HG03575 (cell line): ENCODE results near the gene MAST4.

ENCODE experiments used
- ATAC-seq: cut with Tn5 transposase; IDR thresholded peaks from one replicate; pipeline ENCODE4 v1.9.1; 2021; ENCODE audit not compliant: unreplicated experiment, insufficient number of reproducible peaks, low FRiP score; ENCODE audit errors: extremely low read depth

MAST4 gene

DNA sequence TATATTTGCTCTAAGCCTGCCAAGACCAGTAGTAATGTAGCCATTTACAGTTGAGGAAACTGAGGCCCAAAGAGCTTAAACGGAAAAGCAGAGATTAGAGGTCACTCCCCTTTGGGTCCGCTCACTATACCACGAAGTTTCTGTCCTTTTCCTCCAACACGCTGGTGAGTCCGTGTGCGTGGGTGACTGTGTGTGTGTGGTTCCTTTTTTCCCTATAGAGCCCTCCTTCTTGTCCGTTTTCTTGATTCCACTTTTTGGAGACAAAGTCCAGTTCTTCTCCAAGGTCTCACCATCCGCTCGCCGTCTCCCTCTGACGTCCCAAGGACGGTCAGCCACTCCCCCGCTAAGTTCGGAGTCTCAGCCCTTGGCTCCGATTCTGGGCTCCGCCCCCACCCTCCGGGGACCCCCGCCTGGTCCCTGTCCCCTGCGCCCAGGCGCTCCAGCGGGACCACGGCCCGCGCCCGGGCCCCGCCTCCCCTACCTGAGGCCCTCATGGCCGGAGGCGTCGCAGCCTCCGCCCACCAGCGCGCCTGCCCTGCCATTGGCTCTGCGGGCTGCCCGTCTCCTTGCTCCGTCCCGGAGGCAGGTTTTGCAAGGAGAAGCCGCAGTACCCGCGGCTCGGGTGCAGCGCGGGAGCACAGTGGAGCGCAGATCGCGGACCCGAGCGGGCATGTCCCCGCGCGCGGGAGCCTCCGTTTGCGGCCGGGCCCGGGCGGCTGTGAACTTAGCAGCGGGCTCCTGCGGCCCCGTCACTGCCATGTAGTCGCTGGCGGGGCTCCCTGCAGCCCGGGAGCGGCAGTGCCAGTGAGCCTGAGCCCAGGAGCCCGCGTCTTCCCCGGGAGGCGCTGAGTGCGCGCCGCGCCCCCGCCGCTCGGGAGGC, at the start of gene MAST4:
Gene MAST4, plus strand, starts transcription at position 638 of the 880 bp plus-strand sequence. CDS start 263 bp downstream, outside the sequence.
- no peak for ATAC-seq

DNA sequence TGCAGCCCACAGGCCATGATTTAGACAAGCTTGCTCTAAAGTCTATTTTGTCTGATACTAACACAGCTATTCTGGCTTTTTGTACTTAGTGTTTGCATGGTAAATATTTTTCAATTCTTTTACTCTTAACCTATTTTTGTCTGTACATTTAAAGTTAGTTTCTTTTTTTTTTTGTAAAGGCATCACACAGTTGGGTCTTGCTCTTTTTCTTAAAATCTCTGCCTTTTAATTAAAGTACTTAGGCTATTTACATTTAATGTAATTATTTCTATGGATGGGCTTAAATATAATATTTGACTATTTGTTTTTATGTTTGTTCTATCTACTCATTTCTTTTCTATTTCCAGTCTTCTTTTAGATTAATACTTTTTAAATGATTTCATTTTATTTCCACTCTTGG, 49.7 kb upstream of the MAST4 start:
- no peak for ATAC-seq

GRCh38 chr5:66551338-66551737, 44.9 kb upstream of the MAST4 start:
- no peak for ATAC-seq

- ATAC-seq = no peak
Measured at GRCh38 chr5:66551945-66552344, 44.2 kb upstream of the MAST4 start.

DNA sequence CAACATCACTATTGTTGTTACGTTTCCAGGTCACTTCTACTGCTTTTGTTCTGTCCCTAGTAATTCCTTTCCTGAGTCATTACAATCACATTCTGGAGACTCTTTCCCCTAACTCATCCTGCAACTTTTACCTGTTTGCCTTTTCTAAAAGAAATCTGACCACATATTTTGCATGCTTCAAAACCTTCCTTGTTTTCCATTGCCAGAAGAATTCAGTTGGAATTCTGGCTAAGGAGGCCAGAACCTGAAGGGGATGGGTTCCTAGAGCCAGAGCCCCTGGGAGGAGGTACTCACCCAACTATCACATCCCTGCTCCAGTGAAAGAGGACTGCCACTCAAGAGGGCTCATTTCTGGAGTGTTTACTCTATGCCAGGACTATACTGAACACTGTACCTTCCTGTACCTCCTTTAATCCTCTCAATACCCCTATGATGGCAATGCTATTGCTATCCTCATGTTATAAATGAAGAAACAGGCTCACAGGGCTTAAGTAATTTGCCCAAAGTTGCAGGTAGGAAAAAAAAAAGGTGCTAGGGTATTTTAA, 42.8 kb upstream of the MAST4 start:
- no peak for ATAC-seq

DNA sequence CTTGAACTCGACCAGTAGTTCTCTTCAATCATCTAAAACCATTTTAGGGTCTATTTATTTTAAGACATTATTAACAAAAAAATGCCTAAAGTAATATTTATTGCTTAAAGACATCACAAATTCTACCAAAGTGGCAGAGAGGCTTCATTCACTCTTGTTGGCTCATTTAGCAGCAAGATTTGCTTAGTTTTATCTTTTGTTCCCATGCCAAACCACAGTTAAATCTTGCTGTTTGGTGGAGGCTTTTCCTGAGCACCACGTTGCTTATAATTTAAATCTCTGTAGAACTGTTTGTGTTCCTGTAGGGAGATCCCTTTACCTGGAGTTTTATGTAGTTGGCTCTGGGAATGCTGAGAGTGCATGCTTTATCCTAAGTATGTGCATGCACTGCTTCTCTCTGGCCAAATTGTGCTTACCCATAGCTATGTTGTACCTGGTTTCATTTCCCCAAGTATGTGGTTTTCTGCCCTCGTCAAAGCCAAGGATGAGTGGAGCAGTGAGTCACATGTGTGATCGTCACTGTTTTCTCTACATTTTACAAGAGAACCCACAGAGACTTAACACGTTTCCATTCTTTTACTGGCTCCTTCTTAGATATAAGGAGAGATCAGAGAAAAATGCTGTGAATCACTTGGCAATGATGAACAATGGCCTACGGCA, 42.1 kb upstream of the MAST4 start:
- ATAC-seq = peak; percentile 99

DNA sequence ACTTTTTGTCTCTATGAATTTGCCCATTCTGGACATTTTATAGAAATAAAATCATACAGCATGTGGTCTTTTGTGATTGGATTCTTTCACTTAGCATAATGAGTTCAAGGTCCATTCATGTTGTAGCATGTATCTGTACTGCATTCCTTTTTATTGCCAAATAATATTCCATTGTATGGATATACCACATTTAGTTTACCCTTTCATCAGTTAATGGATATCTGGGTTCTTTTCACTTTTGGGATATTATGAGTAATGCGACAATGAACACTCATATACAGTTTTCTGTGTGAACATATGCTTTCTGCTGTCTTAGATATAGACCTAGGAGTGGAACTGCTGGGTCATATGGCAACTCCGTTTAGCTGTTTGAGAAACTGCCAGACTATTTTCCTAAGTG, 41.3 kb upstream of the MAST4 start:
- ATAC-seq = no peak

DNA sequence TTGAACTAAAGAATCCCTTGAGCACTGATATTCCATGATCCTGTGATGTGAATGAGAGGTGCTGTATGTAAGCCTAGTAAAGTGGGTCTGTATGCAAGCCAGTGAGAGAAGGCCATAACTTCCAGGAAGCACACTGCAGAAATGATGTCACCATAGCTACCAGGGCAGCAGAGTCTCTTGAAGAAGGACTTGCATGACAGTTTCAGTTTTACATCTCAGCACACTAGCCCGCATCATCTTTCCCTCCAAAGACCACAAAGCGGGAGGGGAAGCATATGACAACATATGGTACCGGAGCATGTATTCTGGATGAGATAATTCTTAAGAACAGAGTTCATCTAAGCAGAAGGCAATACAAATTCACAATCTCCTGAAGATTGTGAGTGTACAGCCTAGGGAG, 37.6 kb upstream of the MAST4 start:
- ATAC-seq = no peak

DNA sequence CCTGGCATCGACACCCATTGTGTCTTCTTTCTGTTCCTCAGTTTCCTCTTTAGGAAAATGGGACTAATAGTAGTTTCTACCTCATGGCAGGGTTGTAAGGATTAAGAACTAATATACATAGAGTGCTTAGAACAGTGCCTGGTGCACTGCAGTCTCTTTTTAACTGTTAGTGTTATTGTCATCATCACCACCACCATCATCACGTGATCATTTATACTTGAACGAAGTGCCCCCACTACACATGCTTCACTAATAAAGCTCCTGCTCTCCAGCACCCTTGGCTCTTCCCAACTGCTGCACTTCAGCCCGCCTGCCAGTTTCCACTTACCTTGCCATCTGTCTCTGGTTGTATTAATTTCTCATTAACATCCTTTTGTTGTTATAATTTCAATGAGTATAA, 35.8 kb upstream of the MAST4 start:
- no peak for ATAC-seq

DNA sequence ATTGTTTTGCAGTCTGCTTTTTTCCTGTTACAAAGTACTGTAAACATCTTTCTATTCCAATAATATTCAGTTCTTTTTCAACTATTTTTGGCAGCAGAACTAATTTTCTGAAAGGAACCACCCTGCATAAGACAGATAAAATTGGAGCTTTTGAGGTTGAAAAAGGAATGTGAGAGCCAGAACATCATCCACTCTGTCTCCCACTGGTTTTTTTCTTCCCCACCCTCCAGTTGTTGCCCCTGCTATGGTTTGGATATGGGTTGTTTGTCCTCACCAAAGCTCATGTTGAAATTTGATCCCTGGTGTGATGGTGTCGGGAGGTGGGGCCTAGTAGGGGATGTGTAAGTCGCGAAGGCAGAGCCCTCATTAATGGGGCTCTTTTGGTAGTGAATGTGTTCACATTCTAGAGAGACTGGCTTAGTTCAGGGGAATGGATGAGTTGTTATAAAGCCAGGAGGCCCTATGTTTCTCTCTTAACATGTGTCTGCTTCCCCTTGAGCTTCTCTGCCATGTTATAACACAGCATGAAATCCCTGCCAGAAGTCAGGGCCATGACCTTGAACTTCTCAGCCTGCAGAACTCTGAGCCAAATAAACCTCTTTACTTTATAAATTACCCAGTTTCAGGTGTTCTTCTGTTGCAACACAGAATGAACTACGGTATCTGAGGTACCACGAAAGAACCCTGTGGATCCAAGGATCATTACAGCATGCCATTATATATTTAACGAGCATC, 34.8 kb upstream of the MAST4 start:
- ATAC-seq = no peak

DNA sequence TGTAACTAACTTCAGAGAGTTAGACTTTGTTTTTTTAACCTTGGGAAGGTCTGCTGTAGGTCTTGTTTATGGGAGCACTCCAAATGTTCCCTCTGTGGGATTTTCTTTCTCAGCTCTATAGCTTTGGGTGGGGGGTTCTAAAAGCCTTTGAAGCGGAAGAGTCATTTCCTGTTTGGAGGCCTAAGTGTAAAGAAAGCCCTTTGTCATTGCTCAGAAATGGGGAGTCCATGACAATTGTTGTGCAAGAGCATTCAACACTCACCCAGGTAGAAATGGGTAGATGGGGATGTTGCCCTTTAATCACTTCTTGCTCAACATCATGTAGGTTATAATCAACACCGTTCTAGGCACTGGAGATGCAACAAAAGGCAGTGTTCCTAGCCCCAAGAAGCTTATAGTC, 30.3 kb upstream of the MAST4 start:
- no peak for ATAC-seq

DNA sequence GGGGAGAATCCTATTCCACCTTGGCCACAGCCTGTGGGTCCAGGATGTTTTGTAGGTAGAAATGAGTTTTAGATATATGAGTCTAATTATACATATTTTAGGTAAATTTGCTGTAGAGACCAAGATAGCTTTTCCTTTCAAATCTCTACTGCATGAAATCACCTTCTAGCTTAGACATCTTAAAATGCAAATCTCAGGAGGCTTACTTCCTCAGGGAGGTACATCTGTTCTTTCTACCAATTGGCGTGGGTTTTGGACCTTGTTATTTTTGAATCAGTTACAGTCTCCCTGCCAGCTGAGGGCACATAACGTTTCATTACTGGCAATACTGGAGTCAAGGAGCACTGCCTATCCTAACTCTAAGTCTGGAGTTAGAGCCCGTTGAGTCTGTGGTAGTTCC, 28.7 kb upstream of the MAST4 start:
- no peak for ATAC-seq

DNA sequence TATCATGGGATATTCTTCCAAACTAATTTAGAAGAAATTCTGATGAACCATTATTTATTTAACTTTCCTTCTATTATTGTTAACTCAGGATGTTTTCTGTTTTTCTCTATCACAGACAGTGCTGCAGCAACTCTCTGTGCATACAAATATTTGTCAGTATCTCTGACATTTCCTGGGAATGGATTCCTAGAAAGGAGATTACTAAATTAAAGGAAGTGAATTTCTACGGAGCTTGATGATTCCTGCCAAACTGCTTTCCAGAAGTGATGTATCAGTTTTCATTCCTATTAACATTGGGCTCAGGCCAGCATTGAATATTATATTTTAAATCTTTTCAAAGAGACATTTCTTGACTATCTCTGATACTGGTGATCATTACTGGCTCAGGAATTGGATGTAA, 26.0 kb upstream of the MAST4 start:
- no peak for ATAC-seq

GRCh38 chr5:66573733-66574132, 22.5 kb upstream of the MAST4 start:
- no peak for ATAC-seq

GRCh38 chr5:66582499-66583165, 13.6 kb upstream of the MAST4 start:
- no peak for ATAC-seq

- no peak for ATAC-seq
Measured at GRCh38 chr5:66585291-66585690, 10.9 kb upstream of the MAST4 start.

DNA sequence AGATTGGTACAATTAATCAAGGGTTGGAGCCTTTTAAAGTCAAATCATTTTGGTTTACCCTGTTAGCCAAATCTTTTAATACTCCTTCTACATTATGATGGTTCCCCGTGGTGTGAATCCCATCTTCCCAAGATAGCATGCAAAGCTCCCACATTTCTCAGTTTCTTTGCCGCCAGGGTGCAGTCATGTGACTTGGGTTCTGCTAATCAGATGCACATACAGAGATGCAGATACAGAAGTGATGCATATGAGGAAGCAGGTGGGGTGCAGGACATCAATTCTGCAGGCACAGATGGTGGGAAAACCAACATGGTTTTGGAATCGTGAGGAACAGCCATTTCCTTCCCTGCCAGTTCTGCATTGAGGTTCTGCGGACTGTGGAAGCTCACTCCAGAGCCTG, 8.4 kb upstream of the MAST4 start:
- no peak for ATAC-seq

DNA sequence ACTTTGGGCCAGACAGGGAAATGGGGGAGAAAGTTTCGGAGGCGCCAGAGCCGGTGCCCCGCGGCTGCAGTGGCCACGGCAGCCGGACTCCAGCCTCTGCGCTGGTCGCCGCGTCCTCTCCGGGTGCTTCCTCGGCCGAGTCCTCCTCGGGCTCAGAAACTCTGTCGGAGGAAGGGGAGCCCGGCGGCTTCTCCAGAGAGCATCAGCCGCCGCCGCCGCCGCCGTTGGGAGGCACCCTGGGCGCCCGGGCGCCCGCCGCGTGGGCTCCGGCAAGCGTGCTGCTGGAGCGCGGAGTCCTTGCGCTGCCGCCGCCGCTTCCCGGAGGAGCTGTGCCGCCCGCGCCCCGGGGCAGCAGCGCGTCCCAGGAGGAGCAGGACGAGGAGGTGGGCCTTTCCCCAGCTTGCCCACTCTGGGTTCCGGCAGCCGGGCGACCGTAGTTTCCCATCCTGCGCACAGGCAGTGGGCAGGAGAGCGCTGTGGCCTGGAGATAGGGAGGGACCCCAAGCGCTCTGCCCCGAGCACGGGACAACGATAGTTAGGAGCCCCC, 516 bp downstream of the MAST4 start:
- ATAC-seq = no peak
